Astrocyte (in vitro differentiated cells and primary cell): ENCODE results near the gene CDH19. TPM values are rescaled to one million over a fixed set of nuclear protein-coding genes. Genes with fewer than 3 reads are reported as not detected.
A peak's percentile ranks its signal among the peaks of the same experiment; 100 is the strongest.

Source experiments
- DNase-seq: peaks from one replicate; pipeline ENCODE4 v3.0.0-alpha.2; 2010; ENCODE audit warnings: low read depth
- FAIRE-seq: peaks from 2 replicates; lab custom pipeline; 2011; peaks lifted over from hg19 to GRCh38; lab: Jason Lieb, UNC
- H2AFZ ChIP-seq: 2 replicates; pipeline ENCODE4 v1.6.0; 2012; ENCODE audit warnings: low read depth, low read length, inconsistent platforms
- H3K27ac ChIP-seq: 2 replicates; pipeline ENCODE4 v1.5.1; 2011; ENCODE audit warnings: low read depth, low read length, inconsistent platforms
- H3K27me3 ChIP-seq: 2 replicates; pipeline ENCODE4 v1.6.0; 2011; ENCODE audit warnings: low read length, inconsistent platforms; ENCODE audit not compliant: insufficient read depth
- H3K36me3 ChIP-seq: 2 replicates; pipeline ENCODE4 v1.5.1; 2011; ENCODE audit warnings: low read length, inconsistent platforms; ENCODE audit not compliant: insufficient read depth
- H3K4me1 ChIP-seq: 2 replicates; pipeline ENCODE4 v1.5.1; 2011; ENCODE audit warnings: low read length, inconsistent platforms; ENCODE audit not compliant: insufficient read depth
- H3K4me2 ChIP-seq: 2 replicates; pipeline ENCODE4 v1.6.0; 2012; ENCODE audit warnings: low read length, inconsistent platforms
- H3K4me3 ChIP-seq: 2 replicates; pipeline ENCODE4 v1.5.1; 2011; ENCODE audit warnings: low read depth, mild to moderate bottlenecking, low read length, inconsistent platforms; ENCODE audit not compliant: insufficient read depth
- H3K79me2 ChIP-seq: 2 replicates; pipeline ENCODE4 v1.6.0; 2012; ENCODE audit warnings: mild to moderate bottlenecking, low read length, inconsistent platforms; ENCODE audit not compliant: insufficient read depth
- H3K9ac ChIP-seq: 2 replicates; pipeline ENCODE4 v1.6.0; 2012; ENCODE audit warnings: mild to moderate bottlenecking, low read length, inconsistent platforms
- H3K9me3 ChIP-seq: 2 replicates; pipeline ENCODE4 v1.5.1; 2012; ENCODE audit warnings: low read depth, mild to moderate bottlenecking, low read length, inconsistent platforms; ENCODE audit not compliant: insufficient read depth
- H4K20me1 ChIP-seq: 2 replicates; pipeline ENCODE4 v1.6.0; 2012; ENCODE audit warnings: low read length, inconsistent platforms; ENCODE audit not compliant: insufficient read depth
- H3K27ac Mint-ChIP-seq: one replicate; pipeline ENCODE4 v1.8.0; 2021; ENCODE audit warnings: mild to moderate bottlenecking, mixed read lengths; ENCODE audit not compliant: unreplicated experiment
- H3K27me3 Mint-ChIP-seq: one replicate; pipeline ENCODE4 v1.8.0; 2021; ENCODE audit warnings: low read depth, mixed read lengths; ENCODE audit not compliant: unreplicated experiment
- H3K36me3 Mint-ChIP-seq: one replicate; pipeline ENCODE4 v1.8.0; 2021; ENCODE audit warnings: low read depth, mixed read lengths; ENCODE audit not compliant: unreplicated experiment
- H3K4me1 Mint-ChIP-seq: one replicate; pipeline ENCODE4 v1.8.0; 2021; ENCODE audit warnings: low read depth, mixed read lengths; ENCODE audit not compliant: unreplicated experiment
- H3K4me3 Mint-ChIP-seq: one replicate; pipeline ENCODE4 v1.8.0; 2021; ENCODE audit warnings: mild to moderate bottlenecking, moderate library complexity, mixed read lengths; ENCODE audit not compliant: unreplicated experiment
- H3K9me3 Mint-ChIP-seq: one replicate; pipeline ENCODE4 v1.8.0; 2021; ENCODE audit warnings: mild to moderate bottlenecking, mixed read lengths; ENCODE audit not compliant: unreplicated experiment
- EZH2 ChIP-seq: IDR thresholded peaks from 2 replicates; pipeline ENCODE4 v1.6.1; 2012; ENCODE audit warnings: mild to moderate bottlenecking, low read length, inconsistent platforms; ENCODE audit not compliant: insufficient read depth
- total RNA-seq: library from RNA; stranded (reverse); gene quantifications from 2 replicates; pipeline ENCODE4 v1.2.1, GENCODE V29; 2021
- TF ChIP-seq, protein P1 (sequence below): IDR thresholded peaks from 2 replicates; pipeline ENCODE4 v1.5.1; 2011; ENCODE audit warnings: low read depth, mild to moderate bottlenecking, inconsistent platforms, low read length, moderate library complexity; ENCODE audit not compliant: insufficient read depth

Gene CDH19
- total RNA-seq, 1 donor from 2014 or later, result not detected

DNA sequence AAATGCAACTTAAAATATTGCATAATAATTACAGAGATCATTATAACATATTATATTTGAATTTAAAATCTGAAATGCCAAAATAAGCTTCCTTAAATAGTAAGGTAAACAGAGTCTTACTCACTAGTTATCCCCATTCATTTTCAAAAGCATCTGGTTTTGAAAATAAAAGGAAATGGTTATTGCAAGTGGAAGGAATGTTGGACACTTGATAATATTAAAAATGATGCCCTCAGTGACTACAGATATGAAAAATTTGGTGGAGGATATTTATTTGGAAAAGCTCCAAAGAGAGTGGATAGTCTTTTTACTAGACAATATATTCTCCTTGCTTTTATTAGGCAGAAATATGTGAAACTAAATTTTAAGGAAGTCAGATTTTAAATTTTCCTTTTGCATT lies 39.7 kb downstream of the CDH19 start:
- no peak for DNase-seq
- no peaks in the 10 kb centered on the region for H3K36me3 ChIP-seq
- no peak overlapping the region for H3K4me2 ChIP-seq
- H3K36me3 Mint-ChIP-seq, result no peaks in the 10 kb centered on the region
- TF ChIP-seq, protein P1, sequence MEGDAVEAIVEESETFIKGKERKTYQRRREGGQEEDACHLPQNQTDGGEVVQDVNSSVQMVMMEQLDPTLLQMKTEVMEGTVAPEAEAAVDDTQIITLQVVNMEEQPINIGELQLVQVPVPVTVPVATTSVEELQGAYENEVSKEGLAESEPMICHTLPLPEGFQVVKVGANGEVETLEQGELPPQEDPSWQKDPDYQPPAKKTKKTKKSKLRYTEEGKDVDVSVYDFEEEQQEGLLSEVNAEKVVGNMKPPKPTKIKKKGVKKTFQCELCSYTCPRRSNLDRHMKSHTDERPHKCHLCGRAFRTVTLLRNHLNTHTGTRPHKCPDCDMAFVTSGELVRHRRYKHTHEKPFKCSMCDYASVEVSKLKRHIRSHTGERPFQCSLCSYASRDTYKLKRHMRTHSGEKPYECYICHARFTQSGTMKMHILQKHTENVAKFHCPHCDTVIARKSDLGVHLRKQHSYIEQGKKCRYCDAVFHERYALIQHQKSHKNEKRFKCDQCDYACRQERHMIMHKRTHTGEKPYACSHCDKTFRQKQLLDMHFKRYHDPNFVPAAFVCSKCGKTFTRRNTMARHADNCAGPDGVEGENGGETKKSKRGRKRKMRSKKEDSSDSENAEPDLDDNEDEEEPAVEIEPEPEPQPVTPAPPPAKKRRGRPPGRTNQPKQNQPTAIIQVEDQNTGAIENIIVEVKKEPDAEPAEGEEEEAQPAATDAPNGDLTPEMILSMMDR, result no peak
- no peak for TF ChIP-seq EZH2
- H4K20me1 ChIP-seq, result no peaks in the 10 kb centered on the region
- H3K27ac Mint-ChIP-seq, result no peak overlapping the region
- FAIRE-seq, result no peak
- H3K9me3 ChIP-seq, result no peaks in the 10 kb centered on the region
- H3K4me3 ChIP-seq, result no peak overlapping the region
- H3K4me1 ChIP-seq, result no peaks in the 10 kb centered on the region
- no peak overlapping the region for H2AFZ ChIP-seq
- no peaks in the 10 kb centered on the region for H3K79me2 ChIP-seq
- H3K4me3 Mint-ChIP-seq, result no peak overlapping the region
- no peaks in the 10 kb centered on the region for H3K9me3 Mint-ChIP-seq
- H3K27ac ChIP-seq, result no peak overlapping the region
- no peaks in the 10 kb centered on the region for H3K4me1 Mint-ChIP-seq
- no peaks in the 10 kb centered on the region for H3K27me3 Mint-ChIP-seq
- no peak overlapping the region for H3K9ac ChIP-seq
- no peaks in the 10 kb centered on the region for H3K27me3 ChIP-seq

DNA sequence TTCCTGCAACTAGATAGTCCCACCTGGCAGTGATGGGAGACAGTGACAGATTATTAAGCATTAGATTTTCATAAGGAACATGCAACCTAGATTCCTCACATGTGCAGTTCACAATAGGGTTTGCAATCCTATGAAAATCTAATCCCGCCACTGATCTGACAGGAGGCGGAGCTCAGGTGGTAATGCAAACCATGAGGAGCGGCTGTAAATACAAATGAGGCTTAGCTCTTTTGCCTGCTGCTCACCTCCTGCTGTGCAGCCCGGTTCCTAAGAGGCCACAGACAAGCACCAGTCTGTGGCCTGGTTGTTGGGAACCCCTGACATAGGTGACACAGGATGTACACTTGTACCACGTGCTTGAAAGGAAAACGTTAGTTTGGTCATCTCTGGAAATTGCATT lies 41.6 kb downstream of the CDH19 start:
- H3K4me3 Mint-ChIP-seq, result no peak overlapping the region
- H3K9me3 Mint-ChIP-seq, result no peaks in the 10 kb centered on the region
- Histone ChIP-seq H3K27ac (no peak overlapping the region), H3K4me2 (no peak overlapping the region), H3K36me3 (no peaks in the 10 kb centered on the region), H3K79me2 (no peaks in the 10 kb centered on the region), H3K9me3 (no peaks in the 10 kb centered on the region), H3K4me1 (no peaks in the 10 kb centered on the region), H4K20me1 (no peaks in the 10 kb centered on the region), H3K27me3 (no peaks in the 10 kb centered on the region), H3K4me3 (no peak overlapping the region), H2AFZ (no peak overlapping the region), H3K9ac (no peak overlapping the region)
- no peaks in the 10 kb centered on the region for H3K4me1 Mint-ChIP-seq
- DNase-seq (no peak), FAIRE-seq (no peak)
- H3K36me3 Mint-ChIP-seq, result no peaks in the 10 kb centered on the region
- TF ChIP-seq, protein P1, result no peak
- H3K27me3 Mint-ChIP-seq, result no peaks in the 10 kb centered on the region
- no peak overlapping the region for H3K27ac Mint-ChIP-seq

DNA sequence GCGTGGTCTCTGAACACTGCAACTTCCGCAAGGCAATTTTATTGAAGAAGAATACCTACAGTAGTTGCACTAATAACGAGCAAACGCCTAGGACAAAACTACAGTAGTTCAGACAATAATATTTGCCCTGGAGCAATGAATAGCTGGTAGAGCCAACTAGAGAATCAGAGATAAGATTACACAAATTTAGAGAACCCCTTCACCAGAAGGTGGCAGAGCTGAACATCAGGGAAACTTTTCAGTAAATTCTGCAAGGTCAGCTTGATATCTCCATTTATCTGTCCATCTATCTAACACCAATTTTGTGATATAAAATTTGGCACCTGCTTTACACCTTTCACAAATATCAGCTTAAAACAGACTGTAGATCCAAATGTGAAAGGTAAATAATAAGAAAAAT lies 43.8 kb downstream of the CDH19 start:
- Histone ChIP-seq H4K20me1 (no peaks in the 10 kb centered on the region), H3K9ac (no peak overlapping the region), H3K9me3 (no peaks in the 10 kb centered on the region), H3K79me2 (no peaks in the 10 kb centered on the region), H3K36me3 (no peaks in the 10 kb centered on the region), H3K4me3 (no peak overlapping the region), H2AFZ (no peak overlapping the region), H3K27ac (no peak overlapping the region), H3K4me2 (no peak overlapping the region), H3K4me1 (no peaks in the 10 kb centered on the region), H3K27me3 (no peaks in the 10 kb centered on the region)
- Mint-ChIP-seq H3K36me3 (no peaks in the 10 kb centered on the region), H3K4me3 (no peak overlapping the region), H3K27ac (no peak overlapping the region), H3K9me3 (no peaks in the 10 kb centered on the region), H3K4me1 (no peaks in the 10 kb centered on the region), H3K27me3 (no peaks in the 10 kb centered on the region)
- DNase-seq, result peak; percentile 6
- no peak for FAIRE-seq
- TF ChIP-seq, protein P1, result peak; percentile 39
- TF ChIP-seq EZH2, result no peak
